H9 (cell line): ENCODE results near the gene CFAP57. TPM values are rescaled to one million over a fixed set of nuclear protein-coding genes. Genes with fewer than 3 reads are reported as not detected.
A peak's percentile ranks its signal among the peaks of the same experiment; 100 is the strongest.

Experiments used
- DNase-seq: peaks from one replicate; pipeline ENCODE4 v3.0.0-alpha.2; 2017
- H2AFZ ChIP-seq: one replicate; pipeline ENCODE4 v1.6.1; 2013; ENCODE audit warnings: mild to moderate bottlenecking, low read length, control low read depth, moderate library complexity
- H2AK5ac ChIP-seq: 2 replicates; pipeline ENCODE4 v1.6.1; 2013; ENCODE audit warnings: low read length, control low read depth, mixed read lengths; ENCODE audit not compliant: insufficient read length
- H2BK120ac ChIP-seq: one replicate; pipeline ENCODE4 v1.6.1; 2013; ENCODE audit warnings: low read depth, mild to moderate bottlenecking, low read length, control low read depth, inconsistent platforms; ENCODE audit not compliant: poor library complexity, severe bottlenecking
- H2BK12ac ChIP-seq: 2 replicates; pipeline ENCODE4 v1.6.1; 2013; ENCODE audit warnings: low read length, control low read depth, mixed read lengths, low read depth; ENCODE audit not compliant: insufficient read length
- H2BK15ac ChIP-seq: 2 replicates; pipeline ENCODE4 v1.6.1; 2013; ENCODE audit warnings: low read depth, low read length, control low read depth
- H2BK20ac ChIP-seq: one replicate; pipeline ENCODE4 v1.6.1; 2013; ENCODE audit warnings: low read depth, mild to moderate bottlenecking, low read length, control low read depth, inconsistent platforms; ENCODE audit not compliant: poor library complexity, severe bottlenecking
- H2BK5ac ChIP-seq: 2 replicates; pipeline ENCODE4 v1.6.1; 2013; ENCODE audit warnings: low read length, control low read depth, mixed read lengths; ENCODE audit not compliant: insufficient read length
- H3K14ac ChIP-seq: 2 replicates; pipeline ENCODE4 v1.6.1; 2013; ENCODE audit warnings: low read length, control low read depth; ENCODE audit not compliant: insufficient read depth
- H3K18ac ChIP-seq: 2 replicates; pipeline ENCODE4 v1.6.1; 2013; ENCODE audit warnings: low read depth, mild to moderate bottlenecking, mixed read lengths, low read length, control low read depth; ENCODE audit not compliant: insufficient read length
- H3K23ac ChIP-seq: 2 replicates; pipeline ENCODE4 v1.6.1; 2013; ENCODE audit warnings: low read length, control low read depth, mixed read lengths, low read depth; ENCODE audit not compliant: insufficient read length
- H3K23me2 ChIP-seq: 2 replicates; pipeline ENCODE4 v1.6.1; 2013; ENCODE audit warnings: low read depth, mild to moderate bottlenecking, mixed read lengths, low read length, control low read depth; ENCODE audit not compliant: insufficient read length, poor library complexity, severe bottlenecking
- H3K27ac ChIP-seq: 2 replicates; pipeline ENCODE4 v1.5.1; 2013; ENCODE audit warnings: low read length, control low read depth, mixed read lengths, low read depth; ENCODE audit not compliant: insufficient read length
- H3K27me3 ChIP-seq: 2 replicates; pipeline ENCODE4 v1.6.1; 2013; ENCODE audit warnings: low read length, control low read depth, inconsistent platforms; ENCODE audit not compliant: insufficient read depth
- H3K4ac ChIP-seq: 2 replicates; pipeline ENCODE4 v1.6.1; 2013; ENCODE audit warnings: low read depth, mild to moderate bottlenecking, control low read depth, inconsistent platforms, low read length, moderate library complexity
- H3K4me1 ChIP-seq: 2 replicates; pipeline ENCODE4 v1.6.1; 2013; ENCODE audit warnings: low read length, control low read depth, inconsistent platforms; ENCODE audit not compliant: insufficient read depth
- H3K4me2 ChIP-seq: 2 replicates; pipeline ENCODE4 v1.6.1; 2013; ENCODE audit warnings: low read length, control low read depth, mixed read lengths; ENCODE audit not compliant: insufficient read length, insufficient read depth
- H3K56ac ChIP-seq: 2 replicates; pipeline ENCODE4 v1.6.1; 2013; ENCODE audit warnings: low read depth, mild to moderate bottlenecking, mixed read lengths, low read length, control low read depth; ENCODE audit not compliant: insufficient read length
- H3K79me1 ChIP-seq: 2 replicates; pipeline ENCODE4 v1.6.1; 2013; ENCODE audit warnings: low read depth, mild to moderate bottlenecking, moderate library complexity, low read length, control low read depth, inconsistent platforms; ENCODE audit not compliant: insufficient read depth, poor library complexity, severe bottlenecking
- H3K79me2 ChIP-seq: 2 replicates; pipeline ENCODE4 v1.6.1; 2013; ENCODE audit warnings: low read length, control low read depth, inconsistent platforms; ENCODE audit not compliant: insufficient read depth
- H3K9ac ChIP-seq: 2 replicates; pipeline ENCODE4 v1.6.1; 2013; ENCODE audit warnings: low read length, control low read depth, mixed read lengths; ENCODE audit not compliant: insufficient read length; ENCODE audit errors: extremely low read depth
- H3K9me3 ChIP-seq: one replicate; pipeline ENCODE4 v1.6.1; 2013; ENCODE audit warnings: low read depth, low read length, inconsistent platforms; ENCODE audit not compliant: control insufficient read depth
- H3T11ph ChIP-seq: one replicate; pipeline ENCODE4 v1.6.1; 2013; ENCODE audit warnings: mild to moderate bottlenecking, low read length, control low read depth, inconsistent platforms
- H4K20me1 ChIP-seq: one replicate; pipeline ENCODE4 v1.6.1; 2013; ENCODE audit not compliant: control insufficient read depth, insufficient read length, insufficient read depth
- H4K5ac ChIP-seq: 2 replicates; pipeline ENCODE4 v1.6.1; 2013; ENCODE audit warnings: low read depth, mild to moderate bottlenecking, mixed read lengths, low read length, control low read depth; ENCODE audit not compliant: insufficient read length
- H4K8ac ChIP-seq: replicated peaks from 2 replicates; pipeline ENCODE4 v1.6.1; 2013; ENCODE audit warnings: low read length, control low read depth, mixed read lengths, low read depth; ENCODE audit not compliant: insufficient read length
- H4K91ac ChIP-seq: 2 replicates; pipeline ENCODE4 v1.6.1; 2013; ENCODE audit warnings: low read depth, mild to moderate bottlenecking, moderate library complexity, mixed read lengths, low read length, control low read depth; ENCODE audit not compliant: insufficient read length
- H3K27ac Mint-ChIP-seq, 3 experiments: 2 replicates in 2 of 3; 3 replicates in 1 of 3; pipeline ENCODE4 v1.8.0; 2020 to 2021; ENCODE audit warnings: mixed read lengths in 3 of 3, mild to moderate bottlenecking in 1 of 3, moderate library complexity in 1 of 3
- H3K27me3 Mint-ChIP-seq: 2 replicates; pipeline ENCODE4 v1.8.0; 2021; ENCODE audit warnings: low read depth, mild to moderate bottlenecking, moderate library complexity, mixed read lengths
- H3K36me3 Mint-ChIP-seq, 3 experiments: 2 replicates in 2 of 3; 3 replicates in 1 of 3; pipeline ENCODE4 v1.8.0; 2020 to 2021; ENCODE audit warnings: low read depth in 3 of 3, mixed read lengths in 3 of 3; ENCODE audit not compliant: insufficient read depth in 1 of 3
- H3K4me1 Mint-ChIP-seq, 2 experiments: 2 replicates each; pipeline ENCODE4 v1.8.0; 2020; ENCODE audit warnings: mixed read lengths in 2 of 2
- H3K4me3 Mint-ChIP-seq, 2 experiments: 2 replicates in 1 of 2; 3 replicates in 1 of 2; pipeline ENCODE4 v1.8.0; 2020 to 2021; ENCODE audit warnings: mild to moderate bottlenecking in 2 of 2, mixed read lengths in 2 of 2, moderate library complexity in 1 of 2
- H3K9me3 Mint-ChIP-seq, 2 experiments: 2 replicates in 1 of 2; 3 replicates in 1 of 2; pipeline ENCODE4 v1.8.0; 2020; ENCODE audit warnings: mild to moderate bottlenecking in 2 of 2, mixed read lengths in 2 of 2, moderate library complexity in 1 of 2
- WGBS: extraction: QIAGEN DNeasy Blood & Tissue Kit; methylation state at CpG from one replicate; pipeline ENCODE4 v1.1.7; 2013; ENCODE audit warnings: missing lambda C conversion rate, low lambda C conversion rate, mixed read lengths; ENCODE audit not compliant: insufficient read length; ENCODE audit errors: extremely low coverage; 5-methylcytosine and 5-hydroxymethylcytosine counted together
- total RNA-seq: library from RNA; stranded (reverse); gene quantifications from 2 replicates; pipeline ENCODE4 v1.2.1, GENCODE V29; 2021
- TF ChIP-seq, protein P1 (sequence below): fragments of 200-600 bp; sonication (generic); conservative IDR thresholded peaks from 3 replicates; pipeline ENCODE4 v1.8.0; 2021; ENCODE audit warnings: antibody characterized with exemption, mild to moderate bottlenecking

Gene CFAP57
- total RNA-seq, 1 experiment from 2014 or later: 0.33 TPM

DNA sequence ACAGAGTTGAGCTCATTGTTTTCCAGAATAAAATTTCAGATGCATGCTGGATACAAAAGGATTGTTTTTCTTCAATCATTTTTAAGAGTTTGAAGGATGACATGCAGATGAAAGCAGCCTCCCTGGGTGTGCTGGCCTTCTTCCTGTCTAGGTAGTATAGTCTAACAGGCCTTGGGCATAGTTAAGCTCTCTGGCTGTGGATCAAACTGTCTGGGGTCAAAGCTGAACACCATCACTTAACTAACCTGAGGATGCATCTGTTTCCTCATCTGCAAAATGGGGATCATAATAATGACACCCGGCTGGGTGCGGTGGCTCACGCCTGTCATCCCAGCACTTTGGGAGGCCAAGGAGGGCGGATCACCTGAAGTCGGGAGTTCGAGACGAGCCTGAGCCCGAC, 122.6 kb downstream of the CFAP57 start:
- no peak overlapping the region for H4K8ac ChIP-seq
- Mint-ChIP-seq H3K9me3 (no peaks in the 10 kb centered on the region), H3K27ac (peak overlapping the region in 1 of 3 experiments; percentile 11; a peak in 1 of 7 replicates), H3K36me3 (no peaks in the 10 kb centered on the region), H3K27me3 (no peaks in the 10 kb centered on the region; the same call in 1 of the 2 replicates), H3K4me3 (no peak overlapping the region), H3K4me1 (peaks cover 34 to 42% of the 10 kb centered on the region in 2 experiments)
- no CpG with 5 or more reads among the region's 8 CpGs for WGBS
- H3K14ac ChIP-seq: no peak overlapping the region
- H3K9ac ChIP-seq: no peak overlapping the region
- no peak overlapping the region for H2BK5ac ChIP-seq
- H3K4me1 ChIP-seq: peaks cover 9% of the 10 kb centered on the region
- no peak overlapping the region for H3K56ac ChIP-seq
- H3K23me2 ChIP-seq: no peaks in the 10 kb centered on the region
- no peak overlapping the region for H3K18ac ChIP-seq
- no peaks in the 10 kb centered on the region for H3K9me3 ChIP-seq
- no peak overlapping the region for H2BK15ac ChIP-seq
- no peak overlapping the region for H3T11ph ChIP-seq
- no peak overlapping the region for H2AK5ac ChIP-seq
- no peak overlapping the region for H3K4ac ChIP-seq
- H3K79me2 ChIP-seq: no peaks in the 10 kb centered on the region
- TF ChIP-seq, protein P1, sequence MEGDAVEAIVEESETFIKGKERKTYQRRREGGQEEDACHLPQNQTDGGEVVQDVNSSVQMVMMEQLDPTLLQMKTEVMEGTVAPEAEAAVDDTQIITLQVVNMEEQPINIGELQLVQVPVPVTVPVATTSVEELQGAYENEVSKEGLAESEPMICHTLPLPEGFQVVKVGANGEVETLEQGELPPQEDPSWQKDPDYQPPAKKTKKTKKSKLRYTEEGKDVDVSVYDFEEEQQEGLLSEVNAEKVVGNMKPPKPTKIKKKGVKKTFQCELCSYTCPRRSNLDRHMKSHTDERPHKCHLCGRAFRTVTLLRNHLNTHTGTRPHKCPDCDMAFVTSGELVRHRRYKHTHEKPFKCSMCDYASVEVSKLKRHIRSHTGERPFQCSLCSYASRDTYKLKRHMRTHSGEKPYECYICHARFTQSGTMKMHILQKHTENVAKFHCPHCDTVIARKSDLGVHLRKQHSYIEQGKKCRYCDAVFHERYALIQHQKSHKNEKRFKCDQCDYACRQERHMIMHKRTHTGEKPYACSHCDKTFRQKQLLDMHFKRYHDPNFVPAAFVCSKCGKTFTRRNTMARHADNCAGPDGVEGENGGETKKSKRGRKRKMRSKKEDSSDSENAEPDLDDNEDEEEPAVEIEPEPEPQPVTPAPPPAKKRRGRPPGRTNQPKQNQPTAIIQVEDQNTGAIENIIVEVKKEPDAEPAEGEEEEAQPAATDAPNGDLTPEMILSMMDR: no peak
- no peak overlapping the region for H2BK12ac ChIP-seq
- no peak overlapping the region for H3K23ac ChIP-seq
- no peak overlapping the region for H2AFZ ChIP-seq
- no peak overlapping the region for H2BK20ac ChIP-seq
- H3K4me2 ChIP-seq: no peak overlapping the region
- H4K5ac ChIP-seq: no peak overlapping the region
- no peaks in the 10 kb centered on the region for H4K20me1 ChIP-seq
- no peak overlapping the region for H4K91ac ChIP-seq
- no peak for DNase-seq
- H3K27me3 ChIP-seq: no peaks in the 10 kb centered on the region
- no peak overlapping the region for H3K27ac ChIP-seq
- H2BK120ac ChIP-seq: no peak overlapping the region
- H3K79me1 ChIP-seq: no peaks in the 10 kb centered on the region
